8988T (cell line): Measurements from ENCODE around the gene QTRT2.

Experiments used
- DNase-seq: peaks from one replicate; pipeline ENCODE4 v3.0.0; 2011

The QTRT2 gene

DNA sequence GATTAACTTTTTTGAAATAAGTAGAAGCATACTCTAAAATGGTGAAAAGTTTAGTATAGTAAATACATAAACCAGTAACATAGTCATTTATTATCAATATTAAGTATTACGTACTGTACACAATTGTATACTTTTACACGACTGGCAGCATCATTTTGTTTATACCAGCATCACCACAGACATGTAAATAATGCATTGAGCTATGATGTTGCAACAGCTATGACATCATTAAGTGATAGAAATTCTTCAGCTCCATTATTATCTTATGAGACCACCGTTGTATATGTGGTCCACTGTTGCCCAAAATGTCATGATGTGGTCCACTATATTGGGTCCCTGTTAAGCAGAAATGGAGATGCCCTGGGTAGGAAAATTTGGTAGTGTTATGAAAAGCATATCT lies 71.0 kb downstream of the QTRT2 start:
- no peak for DNase-seq

DNA sequence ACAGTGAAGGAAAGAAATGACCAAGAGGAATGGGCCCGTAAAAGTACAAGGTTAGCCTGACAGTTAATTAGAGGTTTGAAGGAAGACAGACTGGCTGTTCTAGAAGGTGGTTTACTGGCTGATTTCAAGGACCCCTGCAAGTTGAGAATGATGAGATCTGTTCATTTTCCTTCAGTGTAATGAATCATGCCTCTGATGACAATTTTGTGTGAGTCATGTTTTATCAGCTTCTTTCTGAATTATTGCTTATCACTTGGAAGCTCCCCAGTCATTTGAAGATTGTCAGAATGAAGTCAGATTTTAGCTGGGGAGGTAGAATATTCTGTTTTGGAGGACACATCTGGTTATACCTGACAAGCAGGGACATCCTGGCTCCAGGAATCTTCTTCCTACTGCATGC lies 71.7 kb downstream of the QTRT2 start:
- no peak for DNase-seq

DNA sequence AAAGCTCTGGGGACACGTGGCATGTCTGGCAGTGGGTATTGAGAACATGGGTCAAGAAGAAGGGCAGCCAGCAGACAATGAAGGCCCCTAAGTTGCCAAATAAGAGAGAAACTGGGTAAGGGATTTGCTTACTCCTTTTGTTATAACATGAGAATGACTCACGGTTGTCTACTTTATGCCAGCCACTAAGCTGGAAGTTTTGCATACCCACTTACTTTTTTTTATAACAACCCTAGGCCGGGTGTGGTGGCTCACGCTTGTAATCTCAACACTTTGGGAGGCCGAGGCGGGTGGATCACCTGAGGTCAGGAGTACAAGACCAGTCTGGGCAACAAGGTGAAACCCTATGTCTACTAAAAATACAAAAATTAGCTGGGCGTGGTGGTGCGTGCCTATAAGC lies 72.3 kb downstream of the QTRT2 start:
- DNase-seq: no peak

DNA sequence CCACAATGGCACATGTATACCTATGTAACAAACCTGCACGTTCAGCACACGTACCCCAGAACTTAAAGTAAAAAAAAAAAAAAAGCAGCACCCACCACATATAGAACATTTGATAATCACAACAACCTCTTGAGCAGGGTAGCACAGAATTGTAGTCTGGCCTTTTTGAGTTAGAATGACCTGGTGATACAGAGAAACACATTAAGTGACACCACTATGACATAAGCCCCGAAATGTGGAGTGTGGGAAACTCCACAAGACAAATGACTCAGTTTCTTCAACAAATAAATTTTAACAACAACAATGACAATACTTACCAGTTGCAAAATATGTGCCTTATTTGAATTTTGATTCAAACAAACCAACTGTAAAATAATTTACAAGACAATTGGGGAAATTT lies 76.0 kb downstream of the QTRT2 start:
- no peak for DNase-seq

DNA sequence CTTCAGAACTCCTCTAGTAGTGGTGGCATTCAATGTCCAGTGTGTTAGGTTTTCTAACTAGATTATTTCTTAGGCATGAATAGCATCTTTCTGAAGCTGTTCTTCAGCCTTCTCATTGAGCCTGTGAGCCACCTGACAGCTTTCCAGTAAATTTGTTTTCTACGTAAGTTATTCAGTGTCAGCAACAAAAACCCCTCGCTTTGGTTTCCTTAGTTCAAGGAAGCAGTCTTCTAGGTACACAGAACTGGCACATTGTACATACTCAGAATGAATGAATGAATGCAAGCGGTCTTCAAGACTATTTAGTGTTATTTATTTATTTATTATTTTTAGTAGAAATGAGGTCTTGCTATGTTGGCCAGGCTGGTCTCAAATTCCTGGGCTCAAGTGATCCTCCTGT lies 77.4 kb downstream of the QTRT2 start:
- no peak for DNase-seq
